K562 (cell line): ENCODE measurements around the gene UNC5B.

Source experiments
- EZH2 ChIP-seq: IDR thresholded peaks from 2 replicates; pipeline ENCODE4 v1.6.1; 2012; ENCODE audit warnings: low read depth, mild to moderate bottlenecking, inconsistent platforms, low read length, borderline replicate concordance
- FOXK1 ChIP-seq: sonication (generic); formaldehyde crosslinking; IDR thresholded peaks from 2 replicates; pipeline ENCODE4 v1.8.0; 2022; ENCODE audit warnings: missing genetic modification reagents, mild to moderate bottlenecking, borderline replicate concordance
- GTF2F1 ChIP-seq: IDR thresholded peaks from 2 replicates; pipeline ENCODE4 v1.6.1; 2011; ENCODE audit warnings: low read depth, low read length, improper control_type of control experiment
- HEY1 ChIP-seq: fragments of 250-450 bp; sonication (Bioruptor Pico); IDR thresholded peaks from 2 replicates; pipeline ENCODE4 v1.5.0; 2020; ENCODE audit warnings: mild to moderate bottlenecking, moderate library complexity, borderline replicate concordance
- SMAD1 ChIP-seq: fragments of 150-350 bp; IDR thresholded peaks from 2 replicates; pipeline ENCODE4 v1.6.1; 2014; ENCODE audit warnings: low read length, low read depth; ENCODE audit not compliant: partially characterized antibody
- STAT5B ChIP-seq: fragments of 250-450 bp; sonication (Bioruptor Pico); IDR thresholded peaks from 2 replicates; pipeline ENCODE4 v1.8.0; 2021; ENCODE audit warnings: mild to moderate bottlenecking, inconsistent platforms
- ZNF274 ChIP-seq: IDR thresholded peaks from 2 replicates; pipeline ENCODE4 v1.6.1; 2011; ENCODE audit warnings: low read depth, mild to moderate bottlenecking, low read length, moderate library complexity, borderline replicate concordance
- TF ChIP-seq, protein P1 (sequence below), 3 experiments: IDR thresholded peaks in 2 of 3; conservative IDR thresholded peaks in 1 of 3; 2 replicates each; pipeline ENCODE4 v1.5.1; 2011 to 2012; ENCODE audit warnings: low read length in 3 of 3, mild to moderate bottlenecking in 3 of 3, control low read depth in 2 of 3, improper control_type of control experiment in 1 of 3, inconsistent platforms in 1 of 3, low read depth in 1 of 3, mixed read lengths in 1 of 3, moderate library complexity in 1 of 3; ENCODE audit not compliant: insufficient read depth in 2 of 3
- TF ChIP-seq, protein P2 (sequence below): sonication (generic); formaldehyde crosslinking; IDR thresholded peaks from 2 replicates; pipeline ENCODE4 v1.8.0; 2022; ENCODE audit warnings: mild to moderate bottlenecking, missing genetic modification reagents

- TF ChIP-seq SMAD1 (no peak), ZNF274 (no peak), GTF2F1 (no peak), EZH2 (no peak), STAT5B (CRISPR knock-in tag) (no peak), HEY1 (no peak), FOXK1 (CRISPR knock-in tag) (no peak)
- TF ChIP-seq, protein P1, sequence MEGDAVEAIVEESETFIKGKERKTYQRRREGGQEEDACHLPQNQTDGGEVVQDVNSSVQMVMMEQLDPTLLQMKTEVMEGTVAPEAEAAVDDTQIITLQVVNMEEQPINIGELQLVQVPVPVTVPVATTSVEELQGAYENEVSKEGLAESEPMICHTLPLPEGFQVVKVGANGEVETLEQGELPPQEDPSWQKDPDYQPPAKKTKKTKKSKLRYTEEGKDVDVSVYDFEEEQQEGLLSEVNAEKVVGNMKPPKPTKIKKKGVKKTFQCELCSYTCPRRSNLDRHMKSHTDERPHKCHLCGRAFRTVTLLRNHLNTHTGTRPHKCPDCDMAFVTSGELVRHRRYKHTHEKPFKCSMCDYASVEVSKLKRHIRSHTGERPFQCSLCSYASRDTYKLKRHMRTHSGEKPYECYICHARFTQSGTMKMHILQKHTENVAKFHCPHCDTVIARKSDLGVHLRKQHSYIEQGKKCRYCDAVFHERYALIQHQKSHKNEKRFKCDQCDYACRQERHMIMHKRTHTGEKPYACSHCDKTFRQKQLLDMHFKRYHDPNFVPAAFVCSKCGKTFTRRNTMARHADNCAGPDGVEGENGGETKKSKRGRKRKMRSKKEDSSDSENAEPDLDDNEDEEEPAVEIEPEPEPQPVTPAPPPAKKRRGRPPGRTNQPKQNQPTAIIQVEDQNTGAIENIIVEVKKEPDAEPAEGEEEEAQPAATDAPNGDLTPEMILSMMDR (IDR thresholded peaks at IDR 0.05 in 2 of 3, conservative IDR thresholded peaks at IDR 0.05 in 1 of 3; ENCODE audit: insufficient read depth in 2 of 3, low read depth in 1 of 3, low read length in 3 of 3) = no peak
- TF ChIP-seq, protein P2, sequence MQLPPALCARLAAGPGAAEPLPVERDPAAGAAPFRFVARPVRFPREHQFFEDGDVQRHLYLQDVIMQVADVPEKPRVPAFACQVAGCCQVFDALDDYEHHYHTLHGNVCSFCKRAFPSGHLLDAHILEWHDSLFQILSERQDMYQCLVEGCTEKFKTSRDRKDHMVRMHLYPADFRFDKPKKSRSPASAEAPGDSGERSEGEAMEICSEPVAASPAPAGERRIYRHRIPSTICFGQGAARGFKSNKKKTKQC (CRISPR knock-in tag) = no peak
Observed at GRCh38 chr10:71337219-71337701, 124.9 kb downstream of the UNC5B start.
